GM12878 (cell line): ENCODE data around the gene MILR1. TPM values are rescaled to one million over a fixed set of nuclear protein-coding genes. Genes with fewer than 3 reads are reported as not detected.

Experiments
- ATF7 ChIP-seq: fragments of 450-650 bp; IDR thresholded peaks from 2 replicates; pipeline ENCODE4 v1.6.1; 2016; ENCODE audit warnings: low read depth, mild to moderate bottlenecking
- BACH1 ChIP-seq: fragments of 450-650 bp; IDR thresholded peaks from 2 replicates; pipeline ENCODE4 v1.6.1; 2017; ENCODE audit warnings: mild to moderate bottlenecking, borderline replicate concordance
- BRCA1 ChIP-seq: IDR thresholded peaks from 2 replicates; pipeline ENCODE4 v1.6.1; 2011; ENCODE audit warnings: low read depth, low read length, improper control_type of control experiment
- CEBPB ChIP-seq, 2 experiments: fragments of 150-350 bp in 1 of 2; IDR thresholded peaks; 2 replicates each; pipeline ENCODE4 v1.6.1; 2012 to 2014; ENCODE audit warnings: low read depth in 2 of 2, low read length in 2 of 2, borderline replicate concordance in 1 of 2, inconsistent platforms in 1 of 2
- CHD2 ChIP-seq: IDR thresholded peaks from 2 replicates; pipeline ENCODE4 v1.6.1; 2011; ENCODE audit warnings: low read depth, low read length, improper control_type of control experiment, borderline replicate concordance
- E2F4 ChIP-seq: IDR thresholded peaks from 2 replicates; pipeline ENCODE4 v1.6.1; 2012; ENCODE audit warnings: low read depth, low read length, improper control_type of control experiment
- ESRRA ChIP-seq: IDR thresholded peaks from 2 replicates; pipeline ENCODE4 v1.6.1; 2012; ENCODE audit warnings: mild to moderate bottlenecking, low read length, improper control_type of control experiment
- LARP7 ChIP-seq: fragments of 450-650 bp; IDR thresholded peaks from 2 replicates; pipeline ENCODE4 v1.6.1; 2017; ENCODE audit warnings: mild to moderate bottlenecking
- MEF2B ChIP-seq: fragments of 450-650 bp; IDR thresholded peaks from 2 replicates; pipeline ENCODE4 v1.6.1; 2018; ENCODE audit warnings: mild to moderate bottlenecking, moderate library complexity; ENCODE audit not compliant: partially characterized antibody, poor library complexity, severe bottlenecking
- MYC ChIP-seq: IDR thresholded peaks from 2 replicates; pipeline ENCODE4 v1.6.1; 2011; ENCODE audit warnings: mild to moderate bottlenecking, low read length, moderate library complexity, inconsistent platforms; ENCODE audit not compliant: insufficient read depth, insufficient replicate concordance, insufficient read length, severe bottlenecking
- NBN ChIP-seq: fragments of 450-650 bp; IDR thresholded peaks from 2 replicates; pipeline ENCODE4 v1.6.1; 2016
- NFYA ChIP-seq: IDR thresholded peaks from 2 replicates; pipeline ENCODE4 v1.6.1; 2011; ENCODE audit warnings: low read depth, mild to moderate bottlenecking, low read length, improper control_type of control experiment, borderline replicate concordance
- NR2C2 ChIP-seq: IDR thresholded peaks from 2 replicates; pipeline ENCODE4 v1.6.1; 2011; ENCODE audit warnings: borderline replicate concordance, low read depth; ENCODE audit not compliant: control insufficient read depth, insufficient read length
- PAX8 ChIP-seq: fragments of 450-650 bp; IDR thresholded peaks from 2 replicates; pipeline ENCODE4 v1.6.1; 2017; ENCODE audit warnings: mild to moderate bottlenecking, moderate library complexity
- POU2F2 ChIP-seq: IDR thresholded peaks from 3 replicates; pipeline ENCODE4 v1.6.1; 2011; ENCODE audit warnings: low read depth, mild to moderate bottlenecking, low read length, borderline replicate concordance
- SIN3A ChIP-seq: IDR thresholded peaks from 2 replicates; pipeline ENCODE4 v1.6.1; 2012; ENCODE audit warnings: low read depth, low read length, improper control_type of control experiment
- SIX5 ChIP-seq: IDR thresholded peaks from 2 replicates; pipeline ENCODE4 v1.6.1; 2011; ENCODE audit warnings: mild to moderate bottlenecking, low read depth, low read length, moderate library complexity; ENCODE audit not compliant: severe bottlenecking
- SMAD1 ChIP-seq: fragments of 450-650 bp; IDR thresholded peaks from 2 replicates; pipeline ENCODE4 v1.6.1; 2018; ENCODE audit warnings: mild to moderate bottlenecking, low read depth; ENCODE audit not compliant: partially characterized antibody
- SMAD5 ChIP-seq: IDR thresholded peaks from 2 replicates; pipeline ENCODE4 v1.6.1; 2016; ENCODE audit warnings: antibody characterized with exemption, low read depth
- SREBF2 ChIP-seq: IDR thresholded peaks from 2 replicates; pipeline ENCODE4 v1.6.1; 2012; ENCODE audit warnings: mild to moderate bottlenecking, low read length
- YBX1 ChIP-seq: fragments of 450-650 bp; IDR thresholded peaks from 2 replicates; pipeline ENCODE4 v1.6.1; 2016; ENCODE audit warnings: antibody characterized with exemption
- ZNF384 ChIP-seq: IDR thresholded peaks from 2 replicates; pipeline ENCODE4 v1.6.1; 2012; ENCODE audit warnings: low read depth, mild to moderate bottlenecking, low read length, improper control_type of control experiment, borderline replicate concordance
- polyA plus RNA-seq, 11 experiments: library from polyadenylated mRNA; depleted of rRNA in 4 of 11; unstranded in 6 of 11; stranded (reverse) in 5 of 11; fragments of >200 nt; fragmentation: Nextera tagmentation in 4 of 11; fragmentation: Illumina TruSeq in 1 of 11; extraction: Ambion mirVana in 4 of 11; extraction: Trizol in 1 of 11; gene quantifications; 1 replicate in 1 of 11; 2 replicates in 10 of 11; pipeline versions ENCODE4 v1.2.1 to v1.2.3, GENCODE V29; 2011 to 2016; ENCODE audit warnings: inconsistent platforms in 2 of 11, missing spikeins in 2 of 11, low read depth in 1 of 11
- total RNA-seq, 4 experiments: library from RNA; depleted of rRNA in 3 of 4; stranded (reverse); fragments of >200 nt in 3 of 4; fragmentation: Illumina TruSeq in 1 of 4; extraction: Trizol in 1 of 4; gene quantifications; 2 replicates each; pipeline versions ENCODE4 v1.2.1 to v1.2.3, GENCODE V29; 2013 to 2021
- TF ChIP-seq, protein P1 (sequence below): fragments of 450-650 bp; conservative IDR thresholded peaks from 2 replicates; pipeline ENCODE4 v1.6.1; 2017; ENCODE audit warnings: mild to moderate bottlenecking, moderate library complexity
- TF ChIP-seq, protein P2 (sequence below): IDR thresholded peaks from 2 replicates; pipeline ENCODE4 v1.6.1; 2012; ENCODE audit warnings: low read depth, low read length, improper control_type of control experiment

Gene MILR1
- total and polyA plus RNA-seq, 10 of the 15 experiments (the other 5 are each of a cell fraction or from before 2014, with no cell fraction given), result 2.0 to 47.2 (median 17.2) TPM

- TF ChIP-seq, protein P1, sequence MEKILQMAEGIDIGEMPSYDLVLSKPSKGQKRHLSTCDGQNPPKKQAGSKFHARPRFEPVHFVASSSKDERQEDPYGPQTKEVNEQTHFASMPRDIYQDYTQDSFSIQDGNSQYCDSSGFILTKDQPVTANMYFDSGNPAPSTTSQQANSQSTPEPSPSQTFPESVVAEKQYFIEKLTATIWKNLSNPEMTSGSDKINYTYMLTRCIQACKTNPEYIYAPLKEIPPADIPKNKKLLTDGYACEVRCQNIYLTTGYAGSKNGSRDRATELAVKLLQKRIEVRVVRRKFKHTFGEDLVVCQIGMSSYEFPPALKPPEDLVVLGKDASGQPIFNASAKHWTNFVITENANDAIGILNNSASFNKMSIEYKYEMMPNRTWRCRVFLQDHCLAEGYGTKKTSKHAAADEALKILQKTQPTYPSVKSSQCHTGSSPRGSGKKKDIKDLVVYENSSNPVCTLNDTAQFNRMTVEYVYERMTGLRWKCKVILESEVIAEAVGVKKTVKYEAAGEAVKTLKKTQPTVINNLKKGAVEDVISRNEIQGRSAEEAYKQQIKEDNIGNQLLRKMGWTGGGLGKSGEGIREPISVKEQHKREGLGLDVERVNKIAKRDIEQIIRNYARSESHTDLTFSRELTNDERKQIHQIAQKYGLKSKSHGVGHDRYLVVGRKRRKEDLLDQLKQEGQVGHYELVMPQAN, result peak; percentile 20
- TF ChIP-seq, protein P2, sequence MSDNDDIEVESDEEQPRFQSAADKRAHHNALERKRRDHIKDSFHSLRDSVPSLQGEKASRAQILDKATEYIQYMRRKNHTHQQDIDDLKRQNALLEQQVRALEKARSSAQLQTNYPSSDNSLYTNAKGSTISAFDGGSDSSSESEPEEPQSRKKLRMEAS, result peak; percentile 57; the same call in 1 of the 2 replicates
- 0 out of 2 replicates have a peak, but pooled peaks have one; percentile 52 for TF ChIP-seq YBX1
- peak; percentile 51 for TF ChIP-seq SMAD1
- no peak for TF ChIP-seq ATF7
- no peak for TF ChIP-seq SMAD5
- no peak for TF ChIP-seq ZNF384
- TF ChIP-seq POU2F2, result peak; percentile 80
- no peak for TF ChIP-seq MEF2B
- TF ChIP-seq E2F4, result no peak
- no peak for TF ChIP-seq NR2C2
- peak; percentile 84; the same call in 1 of the 2 replicates for TF ChIP-seq PAX8
- peak; percentile 77; the same call in 1 of the 2 replicates for TF ChIP-seq LARP7
- peak; percentile 49; the same call in 1 of the 2 replicates for TF ChIP-seq SIN3A
- TF ChIP-seq BRCA1, result peak; percentile 33; the same call in 1 of the 2 replicates
- no peak for TF ChIP-seq SREBF2
- TF ChIP-seq MYC, result peak; percentile 93
- TF ChIP-seq ESRRA, result no peak
- no peak for TF ChIP-seq CHD2
- no peak for TF ChIP-seq NFYA
- TF ChIP-seq CEBPB (IDR thresholded peaks at IDR 0.05; ENCODE audit: borderline replicate concordance in 1 of 2, low read depth in 2 of 2, low read length in 2 of 2), result no peak
- no peak for TF ChIP-seq SIX5
- TF ChIP-seq BACH1, result peak; percentile 83; the same call in 1 of the 2 replicates
- peak; percentile 91 for TF ChIP-seq NBN
These were observed 56.7 kb downstream of the MILR1 start (continued) for GRCh38 chr17:64505340-64506200.
